Hepatocyte (in vitro differentiated cells): ENCODE results near the gene VASH1.

Source experiments
- EZH2 ChIP-seq: fragments of 200-600 bp; sonication (generic); IDR thresholded peaks from 2 replicates; pipeline ENCODE4 v1.6.1; 2016; ENCODE audit warnings: antibody characterized with exemption, mild to moderate bottlenecking, borderline replicate concordance
- EZH2phosphoT487 ChIP-seq: fragments of 200-600 bp; sonication (generic); IDR thresholded peaks from one replicate; pipeline ENCODE4 v1.6.1; 2018; ENCODE audit warnings: antibody characterized with exemption, mild to moderate bottlenecking, low read depth, moderate library complexity; ENCODE audit not compliant: unreplicated experiment, severe bottlenecking
- TF ChIP-seq, protein P1 (sequence below): fragments of 200-600 bp; sonication (generic); IDR thresholded peaks from 2 replicates; pipeline ENCODE4 v1.5.1; 2016; ENCODE audit warnings: antibody characterized with exemption, mild to moderate bottlenecking; ENCODE audit not compliant: poor library complexity

DNA sequence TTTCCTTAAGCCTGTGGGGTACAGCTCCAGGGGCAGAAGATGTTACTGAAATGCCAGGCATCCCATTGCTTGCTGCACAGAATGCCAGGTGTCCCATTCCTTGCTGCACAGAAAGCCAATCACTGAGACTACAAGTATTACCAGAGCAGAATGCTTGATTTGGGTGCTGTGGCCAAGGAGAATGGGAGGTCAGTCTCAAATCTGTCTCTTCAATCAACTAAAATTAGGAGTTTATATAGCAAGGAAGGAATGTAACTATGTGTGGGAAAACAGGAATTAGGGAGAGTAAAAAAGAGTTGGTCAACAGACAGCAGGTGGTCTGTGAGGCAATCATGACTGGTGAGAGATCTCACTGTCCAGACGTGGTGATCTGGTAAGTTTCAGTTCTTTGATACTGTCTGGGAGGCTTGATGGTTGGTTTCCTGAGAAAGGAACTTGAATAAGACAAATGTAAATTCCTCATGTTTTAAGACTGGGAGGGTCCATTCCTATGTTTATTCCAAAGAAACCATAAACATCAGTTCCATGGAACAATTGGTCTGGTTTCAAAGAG is 31.2 kb upstream of the VASH1 start:
- TF ChIP-seq, protein P1, sequence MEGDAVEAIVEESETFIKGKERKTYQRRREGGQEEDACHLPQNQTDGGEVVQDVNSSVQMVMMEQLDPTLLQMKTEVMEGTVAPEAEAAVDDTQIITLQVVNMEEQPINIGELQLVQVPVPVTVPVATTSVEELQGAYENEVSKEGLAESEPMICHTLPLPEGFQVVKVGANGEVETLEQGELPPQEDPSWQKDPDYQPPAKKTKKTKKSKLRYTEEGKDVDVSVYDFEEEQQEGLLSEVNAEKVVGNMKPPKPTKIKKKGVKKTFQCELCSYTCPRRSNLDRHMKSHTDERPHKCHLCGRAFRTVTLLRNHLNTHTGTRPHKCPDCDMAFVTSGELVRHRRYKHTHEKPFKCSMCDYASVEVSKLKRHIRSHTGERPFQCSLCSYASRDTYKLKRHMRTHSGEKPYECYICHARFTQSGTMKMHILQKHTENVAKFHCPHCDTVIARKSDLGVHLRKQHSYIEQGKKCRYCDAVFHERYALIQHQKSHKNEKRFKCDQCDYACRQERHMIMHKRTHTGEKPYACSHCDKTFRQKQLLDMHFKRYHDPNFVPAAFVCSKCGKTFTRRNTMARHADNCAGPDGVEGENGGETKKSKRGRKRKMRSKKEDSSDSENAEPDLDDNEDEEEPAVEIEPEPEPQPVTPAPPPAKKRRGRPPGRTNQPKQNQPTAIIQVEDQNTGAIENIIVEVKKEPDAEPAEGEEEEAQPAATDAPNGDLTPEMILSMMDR, result no peak
- no peak for TF ChIP-seq EZH2
- TF ChIP-seq EZH2phosphoT487, result no peak
